Fibroblast of lung (primary cell): ENCODE measurements around the gene IMMP2L.

Experiments
- CTCF ChIP-seq, 2 donors: IDR thresholded peaks in 1 of 2; conservative IDR thresholded peaks in 1 of 2; 1 replicate in 1 of 2; 2 replicates in 1 of 2; pipeline ENCODE4 v1.5.1; 2011 to 2012; ENCODE audit warnings: low read length in 2 of 2, control low read depth in 1 of 2, inconsistent platforms in 1 of 2, low read depth in 1 of 2, mild to moderate bottlenecking in 1 of 2
- EZH2 ChIP-seq: IDR thresholded peaks from 2 replicates; pipeline ENCODE4 v1.5.1; 2012; ENCODE audit warnings: low read length, control low read depth, mild to moderate bottlenecking; ENCODE audit errors: missing control alignments

GRCh38 chr7:111459065-111459756 lies 103.1 kb downstream of the IMMP2L start:
- TF ChIP-seq CTCF (conservative IDR thresholded peaks at IDR 0.05 in 1 of 2, IDR thresholded peaks at IDR 0.05 in 1 of 2; ENCODE audit: low read depth in 1 of 2, low read length in 2 of 2) (no peak), EZH2 (no peak)
